IMR-90 (cell line): ENCODE data around the gene KRT77. TPM values are rescaled to one million over a fixed set of nuclear protein-coding genes. Genes with fewer than 3 reads are reported as not detected.

ENCODE experiments used
- ATAC-seq: fragments of 200-7000 bp; cut with Tn5 transposase; 2 replicates; pipeline ENCODE4 v1.9.1; 2020; ENCODE audit warnings: low read depth, mild to moderate bottlenecking, moderate library complexity
- BruUV-seq: library from RNA; stranded (reverse); fragments of 400-500 nt; replicated peaks from 2 replicates; lab custom pipeline; 2021; lab: Mats Ljungman, UMichigan
- CTCF ChIA-PET: fragments of 300-600 bp; formaldehyde crosslinking; extraction: SDS; loops from one replicate; lab custom pipeline; 2021; ENCODE audit warnings: antibody characterized with exemption; lab: Yijun Ruan, JAX
- POLR2A ChIA-PET: fragments of 300-600 bp; sonication (Branson Sonifier 250); formaldehyde crosslinking; loops from one replicate; lab custom pipeline; 2022; ENCODE audit warnings: antibody characterized with exemption; ENCODE audit not compliant: unreplicated experiment; lab: Charles Lee
- DNase-seq: peaks from one replicate; pipeline ENCODE4 v3.0.0; 2013
- H2AFZ ChIP-seq: replicated peaks from 2 replicates; pipeline ENCODE3; 2013; ENCODE audit warnings: low read length, mild to moderate bottlenecking; ENCODE audit not compliant: poor library complexity
- H2AK5ac ChIP-seq: 2 replicates; pipeline ENCODE4 v1.6.1; 2013; ENCODE audit warnings: low read depth, low read length, inconsistent platforms
- H2AK9ac ChIP-seq: replicated peaks from 2 replicates; pipeline ENCODE3; 2013; ENCODE audit warnings: mild to moderate bottlenecking, low read depth, low read length, moderate library complexity; ENCODE audit not compliant: poor library complexity
- H2BK120ac ChIP-seq: 2 replicates; pipeline ENCODE4 v1.6.1; 2013; ENCODE audit warnings: low read depth, low read length, inconsistent platforms
- H2BK15ac ChIP-seq: 3 replicates; pipeline ENCODE4 v1.6.1; 2013; ENCODE audit warnings: low read depth, low read length, inconsistent platforms
- H2BK20ac ChIP-seq: 2 replicates; pipeline ENCODE4 v1.6.1; 2013; ENCODE audit warnings: low read depth, mild to moderate bottlenecking, inconsistent platforms, low read length, moderate library complexity
- H2BK5ac ChIP-seq: 2 replicates; pipeline ENCODE4 v1.6.1; 2013; ENCODE audit warnings: mild to moderate bottlenecking, low read depth, low read length, inconsistent platforms; ENCODE audit not compliant: poor library complexity, severe bottlenecking
- H3K14ac ChIP-seq: replicated peaks from 2 replicates; pipeline ENCODE4 v1.6.1; 2013; ENCODE audit warnings: low read depth, low read length, inconsistent platforms
- H3K18ac ChIP-seq: 2 replicates; pipeline ENCODE4 v1.6.1; 2013; ENCODE audit warnings: low read depth, low read length, control low read depth
- H3K23ac ChIP-seq: 2 replicates; pipeline ENCODE4 v1.6.1; 2013; ENCODE audit warnings: low read depth, low read length, inconsistent platforms
- H3K27ac ChIP-seq: 2 replicates; pipeline ENCODE4 v1.5.1; 2013; ENCODE audit warnings: mild to moderate bottlenecking, control low read depth, low read length; ENCODE audit not compliant: insufficient read depth
- H3K27me3 ChIP-seq: 2 replicates; pipeline ENCODE4 v1.6.1; 2013; ENCODE audit warnings: low read length; ENCODE audit not compliant: control insufficient read depth, insufficient read depth
- H3K36me3 ChIP-seq: 2 replicates; pipeline ENCODE4 v1.6.1; 2013; ENCODE audit warnings: low read length, mixed read lengths; ENCODE audit not compliant: control insufficient read depth, insufficient read depth
- H3K4ac ChIP-seq: 2 replicates; pipeline ENCODE4 v1.6.1; 2013; ENCODE audit warnings: low read depth, low read length, inconsistent platforms
- H3K4me1 ChIP-seq: 2 replicates; pipeline ENCODE4 v1.6.1; 2013; ENCODE audit warnings: low read length, mixed read lengths; ENCODE audit not compliant: control insufficient read depth, insufficient read depth
- H3K4me2 ChIP-seq: 2 replicates; pipeline ENCODE4 v1.6.1; 2013; ENCODE audit warnings: low read depth, mild to moderate bottlenecking, control low read depth, low read length, moderate library complexity
- H3K4me3 ChIP-seq: 2 replicates; pipeline ENCODE4 v1.5.1; 2013; ENCODE audit warnings: low read depth, mild to moderate bottlenecking, control low read depth, low read length, moderate library complexity; ENCODE audit not compliant: insufficient read depth
- H3K56ac ChIP-seq: 2 replicates; pipeline ENCODE4 v1.6.1; 2013; ENCODE audit warnings: low read length, inconsistent platforms; ENCODE audit not compliant: insufficient read depth; ENCODE audit errors: extremely low read depth
- H3K79me1 ChIP-seq, 2 experiments: 2 replicates each; pipeline ENCODE4 v1.6.1; 2013; ENCODE audit warnings: low read length in 2 of 2, inconsistent platforms in 1 of 2, low read depth in 1 of 2
- H3K9ac ChIP-seq: 2 replicates; pipeline ENCODE4 v1.6.1; 2013; ENCODE audit warnings: low read depth, low read length, control low read depth
- H3K9me1 ChIP-seq: 2 replicates; pipeline ENCODE4 v1.6.1; 2013; ENCODE audit warnings: low read length, inconsistent platforms; ENCODE audit not compliant: insufficient read depth
- H3K9me3 ChIP-seq: 2 replicates; pipeline ENCODE4 v1.6.1; 2013; ENCODE audit warnings: low read length; ENCODE audit not compliant: control insufficient read depth, insufficient read depth
- H4K20me1 ChIP-seq: 2 replicates; pipeline ENCODE4 v1.6.1; 2013; ENCODE audit warnings: low read length, inconsistent platforms; ENCODE audit not compliant: insufficient read depth
- H4K5ac ChIP-seq: 2 replicates; pipeline ENCODE4 v1.6.1; 2013; ENCODE audit warnings: mild to moderate bottlenecking, low read depth, low read length, control low read depth
- H4K8ac ChIP-seq, 2 experiments: 2 replicates each; pipeline ENCODE4 v1.6.1; 2013; ENCODE audit warnings: low read depth in 2 of 2, low read length in 2 of 2, control low read depth in 1 of 2, inconsistent platforms in 1 of 2
- H4K91ac ChIP-seq: 2 replicates; pipeline ENCODE4 v1.6.1; 2013; ENCODE audit warnings: low read depth, low read length, inconsistent platforms; ENCODE audit not compliant: insufficient read depth
- BHLHE40 ChIP-seq: fragments of 150-350 bp; IDR thresholded peaks from 2 replicates; pipeline ENCODE4 v1.6.1; 2016; ENCODE audit warnings: mild to moderate bottlenecking, low read depth, low read length
- CEBPB ChIP-seq: IDR thresholded peaks from 2 replicates; pipeline ENCODE4 v1.6.1; 2012; ENCODE audit warnings: low read depth, low read length, improper control_type of control experiment
- CHD1 ChIP-seq: IDR thresholded peaks from 2 replicates; pipeline ENCODE4 v1.6.1; 2012; ENCODE audit warnings: low read depth, low read length, improper control_type of control experiment
- FOS ChIP-seq: fragments of 150-350 bp; IDR thresholded peaks from 2 replicates; pipeline ENCODE4 v1.6.1; 2016; ENCODE audit warnings: low read depth, low read length
- MAFK ChIP-seq: IDR thresholded peaks from 2 replicates; pipeline ENCODE4 v1.6.1; 2012; ENCODE audit warnings: low read depth, low read length, improper control_type of control experiment
- MAZ ChIP-seq: IDR thresholded peaks from 2 replicates; pipeline ENCODE4 v1.6.1; 2012; ENCODE audit warnings: low read depth, mild to moderate bottlenecking, low read length, improper control_type of control experiment, moderate library complexity, borderline replicate concordance
- MXI1 ChIP-seq: IDR thresholded peaks from 2 replicates; pipeline ENCODE4 v1.6.1; 2012; ENCODE audit warnings: low read depth, mild to moderate bottlenecking, low read length, moderate library complexity, borderline replicate concordance
- NFE2L2 ChIP-seq: fragments of 150-350 bp; IDR thresholded peaks from 2 replicates; pipeline ENCODE4 v1.6.1; 2016; ENCODE audit warnings: low read depth, mild to moderate bottlenecking, low read length
- POLR2A ChIP-seq: IDR thresholded peaks from 2 replicates; pipeline ENCODE4 v1.6.1; 2012; ENCODE audit warnings: mild to moderate bottlenecking, low read depth, low read length
- RAD21 ChIP-seq: IDR thresholded peaks from 2 replicates; pipeline ENCODE4 v1.6.1; 2012; ENCODE audit warnings: low read length, improper control_type of control experiment
- RCOR1 ChIP-seq: IDR thresholded peaks from 2 replicates; pipeline ENCODE4 v1.6.1; 2012; ENCODE audit warnings: mild to moderate bottlenecking, low read length, improper control_type of control experiment; ENCODE audit not compliant: insufficient replicate concordance
- RFX5 ChIP-seq: IDR thresholded peaks from 2 replicates; pipeline ENCODE4 v1.8.0; 2012; ENCODE audit warnings: low read depth, mild to moderate bottlenecking, low read length, moderate library complexity
- SMC3 ChIP-seq: fragments of 150-350 bp; IDR thresholded peaks from 2 replicates; pipeline ENCODE4 v1.6.1; 2016; ENCODE audit warnings: low read depth, mild to moderate bottlenecking, antibody characterized with exemption, low read length, moderate library complexity
- WGBS, 2 experiments: methylation state at CpG; one replicate each; pipeline versions ENCODE4 v1.1.5 to v1.1.7; 2013; ENCODE audit warnings: missing lambda C conversion rate in 2 of 2; ENCODE audit not compliant: insufficient read length in 1 of 2; ENCODE audit errors: extremely low coverage in 2 of 2; 5-methylcytosine and 5-hydroxymethylcytosine counted together
- dilution Hi-C: fragments of 300-500 bp; cut with HindIII; formaldehyde crosslinking; loops from one replicate; pipeline ENCODE4 v1.14.3; 2018; ENCODE audit warnings: low sequenced_read_pairs; ENCODE audit not compliant: unreplicated experiment
- in situ Hi-C: fragments of 300-500 bp; cut with MboI; formaldehyde crosslinking; loops from 3 replicates; pipeline ENCODE4 v1.14.3; 2019; ENCODE audit warnings: low sequenced_read_pairs, inconsistent platforms, mixed read lengths
- intact Hi-C: fragments of 100-400 bp; cut with micrococcal nuclease; formaldehyde crosslinking; loops from 2 replicates; pipeline ENCODE4 v1.10.0; 2022
- polyA plus RNA-seq, 3 experiments: library from polyadenylated mRNA; depleted of rRNA; stranded (reverse); fragments of >200 nt; gene quantifications; 2 replicates each; pipeline ENCODE4 v1.2.3, GENCODE V29; 2012; ENCODE audit warnings: low replicate concordance in 1 of 3
- total RNA-seq: library from RNA; depleted of rRNA; stranded (reverse); fragments of >200 nt; gene quantifications from 2 replicates; pipeline ENCODE4 v1.2.3, GENCODE V29; 2012
- TF ChIP-seq, protein P1 (sequence below): fragments of 150-350 bp; IDR thresholded peaks from 2 replicates; pipeline ENCODE4 v1.6.1; 2016; ENCODE audit warnings: low read depth, mild to moderate bottlenecking, low read length, moderate library complexity, borderline replicate concordance
- TF ChIP-seq, protein P2 (sequence below): conservative IDR thresholded peaks from 2 replicates; pipeline ENCODE4 v1.5.1; 2012; ENCODE audit warnings: mild to moderate bottlenecking, low read depth, low read length, improper control_type of control experiment
- TF ChIP-seq, protein P3 (sequence below): fragments of 150-350 bp; IDR thresholded peaks from 2 replicates; pipeline ENCODE4 v1.6.1; 2017; ENCODE audit warnings: mild to moderate bottlenecking, antibody characterized with exemption, low read length, low read depth

The KRT77 gene
- total and polyA plus RNA-seq, 2 of the 4 experiments (the other 2 are of a cell fraction): not detected

DNA sequence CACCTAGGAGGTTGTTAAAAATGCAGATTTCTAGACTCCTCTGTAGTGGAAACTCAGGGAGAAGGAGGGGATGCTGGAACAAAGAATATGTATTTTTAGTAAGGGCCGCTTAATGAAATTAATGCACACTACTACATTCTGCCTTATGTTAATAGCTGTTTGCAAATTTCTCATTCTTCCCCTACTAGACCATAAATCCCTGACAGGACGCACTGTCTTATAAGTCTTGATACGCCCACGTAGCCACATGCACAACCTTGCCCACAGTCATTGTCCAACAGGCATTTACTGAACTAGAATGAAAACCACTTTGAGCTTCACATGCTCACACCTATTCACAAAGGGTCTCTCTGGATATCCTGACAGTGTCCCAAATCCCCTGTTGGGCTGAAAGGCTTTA lies 61.9 kb downstream of the KRT77 start:
- Histone ChIP-seq H3K14ac (no peak overlapping the region), H3K56ac (no peak overlapping the region), H3K4me2 (no peak overlapping the region), H3K27ac (no peak overlapping the region), H4K91ac (no peak overlapping the region), H4K20me1 (no peaks in the 10 kb centered on the region), H2AK9ac (no peak overlapping the region), H3K9ac (no peak overlapping the region), H2BK5ac (no peak overlapping the region), H3K27me3 (peaks cover 30% of the 10 kb centered on the region), H2BK15ac (no peak overlapping the region), H2AFZ (no peak overlapping the region), H3K4me3 (no peak overlapping the region), H3K79me1 (no peaks in the 10 kb centered on the region), H4K8ac (no peak overlapping the region), H3K4me1 (no peaks in the 10 kb centered on the region), H3K9me1 (no peaks in the 10 kb centered on the region), H3K18ac (no peak overlapping the region), H2BK120ac (no peak overlapping the region), H3K36me3 (no peaks in the 10 kb centered on the region), H2AK5ac (no peak overlapping the region), H3K4ac (no peak overlapping the region), H2BK20ac (no peak overlapping the region), H4K5ac (no peak overlapping the region), H3K23ac (no peak overlapping the region), H3K9me3 (no peaks in the 10 kb centered on the region)
- ChIA-PET CTCF (no interaction called here), POLR2A (no interaction called here)
- TF ChIP-seq, protein P1, sequence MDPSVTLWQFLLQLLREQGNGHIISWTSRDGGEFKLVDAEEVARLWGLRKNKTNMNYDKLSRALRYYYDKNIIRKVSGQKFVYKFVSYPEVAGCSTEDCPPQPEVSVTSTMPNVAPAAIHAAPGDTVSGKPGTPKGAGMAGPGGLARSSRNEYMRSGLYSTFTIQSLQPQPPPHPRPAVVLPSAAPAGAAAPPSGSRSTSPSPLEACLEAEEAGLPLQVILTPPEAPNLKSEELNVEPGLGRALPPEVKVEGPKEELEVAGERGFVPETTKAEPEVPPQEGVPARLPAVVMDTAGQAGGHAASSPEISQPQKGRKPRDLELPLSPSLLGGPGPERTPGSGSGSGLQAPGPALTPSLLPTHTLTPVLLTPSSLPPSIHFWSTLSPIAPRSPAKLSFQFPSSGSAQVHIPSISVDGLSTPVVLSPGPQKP: no peak
- TF ChIP-seq CHD1: no peak
- TF ChIP-seq RAD21: no peak
- TF ChIP-seq FOS: no peak
- TF ChIP-seq MAFK: no peak
- TF ChIP-seq, protein P2, sequence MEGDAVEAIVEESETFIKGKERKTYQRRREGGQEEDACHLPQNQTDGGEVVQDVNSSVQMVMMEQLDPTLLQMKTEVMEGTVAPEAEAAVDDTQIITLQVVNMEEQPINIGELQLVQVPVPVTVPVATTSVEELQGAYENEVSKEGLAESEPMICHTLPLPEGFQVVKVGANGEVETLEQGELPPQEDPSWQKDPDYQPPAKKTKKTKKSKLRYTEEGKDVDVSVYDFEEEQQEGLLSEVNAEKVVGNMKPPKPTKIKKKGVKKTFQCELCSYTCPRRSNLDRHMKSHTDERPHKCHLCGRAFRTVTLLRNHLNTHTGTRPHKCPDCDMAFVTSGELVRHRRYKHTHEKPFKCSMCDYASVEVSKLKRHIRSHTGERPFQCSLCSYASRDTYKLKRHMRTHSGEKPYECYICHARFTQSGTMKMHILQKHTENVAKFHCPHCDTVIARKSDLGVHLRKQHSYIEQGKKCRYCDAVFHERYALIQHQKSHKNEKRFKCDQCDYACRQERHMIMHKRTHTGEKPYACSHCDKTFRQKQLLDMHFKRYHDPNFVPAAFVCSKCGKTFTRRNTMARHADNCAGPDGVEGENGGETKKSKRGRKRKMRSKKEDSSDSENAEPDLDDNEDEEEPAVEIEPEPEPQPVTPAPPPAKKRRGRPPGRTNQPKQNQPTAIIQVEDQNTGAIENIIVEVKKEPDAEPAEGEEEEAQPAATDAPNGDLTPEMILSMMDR: no peak
- no peak for TF ChIP-seq NFE2L2
- no peak for TF ChIP-seq BHLHE40
- no peak for TF ChIP-seq CEBPB
- no peak for TF ChIP-seq POLR2A
- no peak for TF ChIP-seq RCOR1
- TF ChIP-seq MXI1: no peak
- TF ChIP-seq, protein P3, sequence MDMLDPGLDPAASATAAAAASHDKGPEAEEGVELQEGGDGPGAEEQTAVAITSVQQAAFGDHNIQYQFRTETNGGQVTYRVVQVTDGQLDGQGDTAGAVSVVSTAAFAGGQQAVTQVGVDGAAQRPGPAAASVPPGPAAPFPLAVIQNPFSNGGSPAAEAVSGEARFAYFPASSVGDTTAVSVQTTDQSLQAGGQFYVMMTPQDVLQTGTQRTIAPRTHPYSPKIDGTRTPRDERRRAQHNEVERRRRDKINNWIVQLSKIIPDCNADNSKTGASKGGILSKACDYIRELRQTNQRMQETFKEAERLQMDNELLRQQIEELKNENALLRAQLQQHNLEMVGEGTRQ: no peak
- no peak for TF ChIP-seq SMC3
- no peak for TF ChIP-seq MAZ
- TF ChIP-seq RFX5: no peak
- in situ Hi-C loops (no loop called here), intact Hi-C loops (no loop called here), dilution Hi-C loops (no loop called here)
- no CpG with 5 or more reads among the region's 4 CpGs for WGBS, 2 experiments
- no peak for DNase-seq
- no TSS peak for BruUV-seq
- ATAC-seq: no peak
